Measurements from ENCODE around the gene IL4I1. TPM values are rescaled to one million over a fixed set of nuclear protein-coding genes. Genes with fewer than 3 reads are reported as not detected.

Gene IL4I1
- polyA plus RNA-seq, 1 of the 3 experiments (the other 2 are of a cell fraction): 0.35 TPM

DNA sequence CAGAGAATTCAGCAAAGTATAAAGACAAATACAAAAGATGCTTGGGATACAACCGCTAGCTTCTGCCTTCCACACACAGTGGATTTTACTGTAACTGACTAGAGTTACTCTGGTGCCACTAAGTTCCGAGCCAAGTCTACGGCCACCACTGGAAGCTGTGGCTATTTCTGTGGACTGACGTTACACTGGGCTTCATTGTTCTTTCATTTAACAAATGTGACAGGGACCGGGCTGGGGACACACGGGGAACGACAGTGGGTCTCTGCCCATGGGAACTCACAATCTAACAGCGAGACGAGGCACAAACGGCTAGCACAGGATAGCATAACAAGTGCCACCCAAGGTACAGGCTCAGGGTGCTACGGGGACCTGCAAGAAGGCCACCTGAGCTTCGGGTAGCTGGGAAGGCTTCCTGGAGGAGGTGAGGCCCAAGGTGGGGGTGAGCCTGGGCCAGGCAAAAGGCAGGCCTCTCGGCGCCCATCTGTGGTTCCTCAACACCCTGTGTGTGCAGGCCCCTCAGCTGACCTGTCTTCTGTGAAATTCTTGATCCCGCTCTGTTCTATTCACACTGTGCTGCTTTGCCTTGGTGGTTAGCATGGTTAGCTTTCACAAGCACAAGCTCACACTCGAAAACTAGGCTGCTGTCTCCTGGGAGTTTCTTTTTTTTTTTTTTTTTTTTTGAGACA, 10.3 kb upstream of the IL4I1 start:
- ChIA-PET POLR2A (no interaction called here), CTCF (interaction anchor here (1.0 kb wide), 1 partner anchor 16 kb away, joined by 3 read pairs; no protein-coding TSS in a partner anchor)
- H3K4me3 ChIP-seq (ENCODE audit: low read depth in 2 of 2, low read length in 1 of 2): no peak overlapping the region
- no peaks in the 10 kb centered on the region for H3K9me2 ChIP-seq
- H3K4me2 ChIP-seq: no peak overlapping the region
- no peaks in the 10 kb centered on the region for H3K4me1 ChIP-seq (ENCODE audit: control insufficient read depth in 1 of 2, insufficient read depth in 2 of 2, low read depth in 1 of 2, low read length in 1 of 2)
- no peak for DNase-seq
- 97% methylated on average over 12 of the region's 16 CpGs for WGBS (ENCODE audit: low lambda C conversion rate)
- H3K79me2 ChIP-seq (ENCODE audit: insufficient read depth): peaks cover 3% of the 10 kb centered on the region; the same call in 1 of the 2 replicates
- H3K27ac ChIP-seq (ENCODE audit: low read depth in 2 of 2, low read length in 1 of 2): no peak overlapping the region
- H3K9ac ChIP-seq: no peak overlapping the region
- peaks cover 4% of the 10 kb centered on the region for H3F3A ChIP-seq (replicated peaks; ENCODE audit: insufficient read depth)
- no peak for TF ChIP-seq GABPA (IDR thresholded peaks at IDR 0.05; ENCODE audit: low read depth)
- TF ChIP-seq, protein P1, sequence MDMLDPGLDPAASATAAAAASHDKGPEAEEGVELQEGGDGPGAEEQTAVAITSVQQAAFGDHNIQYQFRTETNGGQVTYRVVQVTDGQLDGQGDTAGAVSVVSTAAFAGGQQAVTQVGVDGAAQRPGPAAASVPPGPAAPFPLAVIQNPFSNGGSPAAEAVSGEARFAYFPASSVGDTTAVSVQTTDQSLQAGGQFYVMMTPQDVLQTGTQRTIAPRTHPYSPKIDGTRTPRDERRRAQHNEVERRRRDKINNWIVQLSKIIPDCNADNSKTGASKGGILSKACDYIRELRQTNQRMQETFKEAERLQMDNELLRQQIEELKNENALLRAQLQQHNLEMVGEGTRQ (IDR thresholded peaks at IDR 0.05; ENCODE audit: borderline replicate concordance, low read depth, low read length): no peak
- TF ChIP-seq SIN3A (IDR thresholded peaks at IDR 0.05; ENCODE audit: borderline replicate concordance, low read depth, low read length): no peak
- no peak for TF ChIP-seq EZH2phosphoT487 (IDR thresholded peaks at IDR 0.05; ENCODE audit: borderline replicate concordance, low read depth)
- TF ChIP-seq RFX5 (IDR thresholded peaks at IDR 0.05; ENCODE audit: low read length): no peak
- no peak for TF ChIP-seq MAX (IDR thresholded peaks at IDR 0.05; ENCODE audit: low read depth)
- TF ChIP-seq YY1 (IDR thresholded peaks at IDR 0.05; ENCODE audit: low read depth): no peak
- no peak for TF ChIP-seq CTCF (IDR thresholded peaks at IDR 0.05)
- TF ChIP-seq POLR2AphosphoS5 (IDR thresholded peaks at IDR 0.05; ENCODE audit: low read depth, low read length): no peak
- no peak for TF ChIP-seq SMC3 (IDR thresholded peaks at IDR 0.05; ENCODE audit: low read depth, low read length)
- no peak for TF ChIP-seq ZBTB33 (IDR thresholded peaks at IDR 0.05; ENCODE audit: borderline replicate concordance, low read depth)
- no peak for TF ChIP-seq TAF1 (IDR thresholded peaks at IDR 0.05; ENCODE audit: borderline replicate concordance, low read depth, low read length)
- no peak for TF ChIP-seq ELF1 (IDR thresholded peaks at IDR 0.05)
- no peak for TF ChIP-seq GATA2 (CRISPR knock-in tag; IDR thresholded peaks at IDR 0.05)
- no peak for TF ChIP-seq RXRA (IDR thresholded peaks at IDR 0.05; ENCODE audit: borderline replicate concordance, low read depth)
- TF ChIP-seq TEAD4 (IDR thresholded peaks at IDR 0.05; ENCODE audit: borderline replicate concordance, insufficient read depth): no peak
- peaks cover 4 to 17% of the 10 kb centered on the region in 2 experiments for H3K36me3 ChIP-seq (replicated peaks in 1 of 2; ENCODE audit: control insufficient read depth in 1 of 2, insufficient read depth in 2 of 2, low read length in 1 of 2)
- H3K27me3 ChIP-seq (ENCODE audit: insufficient read depth): no peaks in the 10 kb centered on the region
- no peaks in the 10 kb centered on the region for H3K9me3 ChIP-seq
- no peaks in the 10 kb centered on the region for H4K20me1 ChIP-seq (ENCODE audit: insufficient read depth)
- no peak overlapping the region for H2AFZ ChIP-seq (ENCODE audit: low read depth)
